ENCODE results near the gene ICAM1. TPM values are rescaled to one million over a fixed set of nuclear protein-coding genes. Genes with fewer than 3 reads are reported as not detected.

The ICAM1 gene
- total and polyA plus RNA-seq, 2 of the 13 experiments (the other 11 are each of a cell fraction or from before 2014, with no cell fraction given), result 37.9 to 98.4 TPM

GRCh38 chr19:10289167-10289835 is 18.4 kb downstream of the ICAM1 start (continued):
- TF ChIP-seq E2F1 (CRISPR knock-in tag; IDR thresholded peaks at IDR 0.05) (no peak), TFAP4 (IDR thresholded peaks at IDR 0.05; ENCODE audit: borderline replicate concordance, low read depth) (no peak), ZNF891 (CRISPR knock-in tag; IDR thresholded peaks at IDR 0.05) (peak; percentile 58), KLF13 (CRISPR knock-in tag; IDR thresholded peaks at IDR 0.05) (no peak), ZNF280B (CRISPR knock-in tag; IDR thresholded peaks at IDR 0.05; ENCODE audit: borderline replicate concordance) (peak; percentile 56; the same call in 1 of the 2 replicates), PAF1 (CRISPR knock-in tag; IDR thresholded peaks at IDR 0.05) (no peak), SETDB1 (CRISPR knock-in tag; IDR thresholded peaks at IDR 0.05; ENCODE audit: borderline replicate concordance) (no peak), AHDC1 (CRISPR knock-in tag; IDR thresholded peaks at IDR 0.05; ENCODE audit: borderline replicate concordance) (no peak), ZNF557 (CRISPR knock-in tag; IDR thresholded peaks at IDR 0.05) (no peak), SIX1 (CRISPR knock-in tag; IDR thresholded peaks at IDR 0.05; ENCODE audit: borderline replicate concordance) (no peak), BORCS8-MEF2B (CRISPR knock-in tag; IDR thresholded peaks at IDR 0.05) (no peak; the same call in 1 of the 2 replicates), NR1H2 (CRISPR knock-in tag; IDR thresholded peaks at IDR 0.05; ENCODE audit: borderline replicate concordance, low read depth) (no peak), FOXC1 (CRISPR knock-in tag; IDR thresholded peaks at IDR 0.05; ENCODE audit: borderline replicate concordance) (peak; percentile 54; the same call in 1 of the 2 replicates), PLSCR1 (CRISPR knock-in tag; IDR thresholded peaks at IDR 0.05; ENCODE audit: borderline replicate concordance) (no peak), ATF6 (CRISPR knock-in tag; conservative IDR thresholded peaks at IDR 0.05) (no peak), ATRX (CRISPR knock-in tag; IDR thresholded peaks at IDR 0.05; ENCODE audit: borderline replicate concordance) (no peak), ZMAT3 (CRISPR knock-in tag; conservative IDR thresholded peaks at IDR 0.05) (no peak)

All from HepG2 (cell line).